ENCODE data around the gene MASP1.
"Not testable (repeated sequence)": the region's sequence is repeated elsewhere in the genome, so short reads cannot be mapped to it uniquely, and the experiment has no call there.

Gene MASP1

DNA sequence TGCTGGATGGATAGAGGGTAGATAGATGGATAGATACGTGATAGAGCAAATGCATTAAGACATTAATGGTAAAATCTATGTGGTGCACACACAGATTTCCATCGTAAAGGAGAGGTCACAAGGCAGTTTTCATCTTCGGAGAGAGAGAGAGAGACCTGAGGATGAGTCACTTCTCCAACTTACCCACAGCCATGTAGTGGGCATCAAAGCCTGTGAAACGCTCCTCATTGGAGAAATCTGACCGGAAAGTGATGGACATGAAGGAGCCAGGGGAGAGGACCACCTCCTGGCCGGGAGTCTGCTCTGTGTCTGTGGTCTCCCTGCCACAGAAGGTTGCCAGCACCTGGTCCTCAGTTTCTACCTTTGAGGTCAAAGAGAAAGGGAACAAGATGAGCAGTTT is 29.2 kb downstream of the MASP1 start:
- no peak for DNase-seq

DNA sequence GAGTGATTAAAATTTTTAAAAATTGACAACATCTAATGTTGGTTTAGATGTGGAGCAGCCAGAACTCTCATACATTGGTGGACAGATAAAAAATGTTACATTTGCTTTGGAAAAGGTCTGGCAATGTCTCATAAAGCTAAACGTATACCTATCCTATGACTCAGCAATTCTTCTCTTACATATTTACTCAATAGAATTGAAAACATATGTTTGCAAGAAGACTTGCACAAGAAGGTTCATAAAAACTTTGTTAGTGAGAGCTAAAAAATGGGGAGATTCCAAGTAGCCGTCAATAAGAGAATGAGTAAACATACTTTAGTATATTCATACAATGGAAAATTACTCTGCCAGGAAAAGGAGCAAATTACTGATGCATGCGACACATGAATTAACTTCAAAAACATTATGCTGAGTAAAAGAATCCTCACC is 30.0 kb downstream of the MASP1 start:
- DNase-seq = no peak

DNA sequence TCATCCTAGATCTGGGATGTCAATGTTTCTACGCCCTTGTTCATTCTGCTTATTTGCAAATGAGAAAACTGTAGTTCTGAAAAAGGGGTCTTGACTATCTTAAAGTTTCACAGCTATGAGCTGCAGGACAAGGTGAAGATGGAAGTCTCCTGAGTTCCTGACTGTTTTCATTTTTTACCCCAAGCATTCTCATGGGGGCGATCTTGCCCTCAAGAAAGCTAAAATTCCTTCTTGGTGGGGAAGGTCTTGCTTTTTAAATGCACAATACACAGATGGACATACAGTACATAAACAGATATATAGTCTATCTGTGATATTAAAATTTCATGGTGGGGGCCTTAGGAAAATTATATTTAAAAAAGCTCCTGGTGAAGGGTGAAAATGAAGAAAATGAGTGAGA is 32.4 kb downstream of the MASP1 start:
- DNase-seq = no peak

DNA sequence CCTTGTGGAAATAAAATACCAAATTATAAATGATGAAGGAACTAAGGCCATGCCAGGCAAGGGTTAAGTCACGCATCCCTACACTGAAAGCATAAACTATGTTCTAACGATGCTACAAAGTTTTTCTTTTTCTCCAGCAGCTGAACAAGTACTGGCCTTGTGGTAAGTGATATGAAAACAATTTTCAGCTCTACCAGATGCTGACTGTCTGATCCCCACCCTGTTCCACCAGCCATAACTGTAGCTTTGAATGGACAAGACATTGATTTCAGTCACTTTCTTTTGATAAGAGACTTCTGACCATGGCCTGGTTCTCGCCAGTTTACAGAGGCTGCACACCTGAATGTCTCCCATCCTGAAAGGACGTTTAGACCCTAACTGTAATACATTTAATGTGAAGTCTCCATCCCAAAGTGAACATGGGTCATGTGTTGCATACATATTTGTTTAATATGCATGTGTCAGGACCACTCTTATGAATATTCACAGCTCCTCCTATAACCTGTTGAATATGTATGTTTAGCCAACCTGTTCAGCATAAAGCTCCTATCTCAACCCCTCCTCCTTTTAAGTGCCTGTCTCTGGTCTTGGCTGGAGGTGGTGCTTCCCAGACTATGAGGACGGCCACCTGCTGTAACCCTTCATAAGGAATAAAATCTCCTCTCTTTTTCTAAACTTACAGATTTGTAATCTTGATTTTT is 33.4 kb downstream of the MASP1 start:
- no peak for DNase-seq

DNA sequence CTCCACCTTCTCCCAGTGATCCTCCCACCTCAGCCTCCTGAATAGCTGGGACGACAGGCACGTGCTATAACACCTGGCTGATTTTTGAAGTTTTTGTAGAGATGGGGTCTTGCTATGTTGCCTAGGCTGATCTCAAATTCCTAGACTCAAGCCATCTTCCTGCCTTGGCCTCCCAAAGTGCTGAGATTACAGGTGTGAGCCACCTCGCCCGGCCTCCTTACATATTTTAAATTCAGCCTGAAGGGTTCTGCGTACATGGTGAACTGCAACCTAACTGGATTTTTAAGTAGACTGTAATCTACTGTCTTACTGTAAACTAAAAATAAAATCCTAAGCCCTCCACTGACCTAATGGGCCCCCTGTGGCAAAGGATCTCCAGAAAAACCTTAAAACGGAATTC is 34.1 kb downstream of the MASP1 start:
- DNase-seq = no peak

DNA sequence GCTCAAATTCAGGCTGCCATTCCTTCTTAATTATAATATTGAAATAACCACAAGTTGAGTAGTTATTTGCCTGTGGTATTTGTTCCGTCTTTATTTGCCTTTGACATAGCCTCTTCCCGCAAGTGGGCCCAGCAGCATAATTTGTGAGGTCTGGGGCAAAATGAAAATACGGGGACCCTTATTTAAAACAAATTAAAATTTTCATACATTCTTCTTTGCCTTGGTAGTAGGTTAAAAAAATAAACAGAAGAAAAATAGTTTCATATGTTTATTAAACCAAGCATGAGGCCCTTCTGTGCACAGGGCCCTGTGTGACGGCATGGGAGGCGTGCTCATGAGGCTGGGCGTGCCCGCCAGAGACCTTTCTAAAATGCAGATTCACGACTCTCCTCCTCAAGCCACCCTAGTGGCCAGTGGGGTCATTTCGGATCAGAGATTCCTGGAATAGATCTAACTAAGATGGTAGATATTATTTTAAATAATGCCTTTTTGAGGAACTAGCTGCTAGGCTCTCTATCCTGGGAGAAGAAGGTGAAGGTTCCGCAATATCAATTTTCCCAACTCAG is 35.4 kb downstream of the MASP1 start:
- DNase-seq = no peak

DNA sequence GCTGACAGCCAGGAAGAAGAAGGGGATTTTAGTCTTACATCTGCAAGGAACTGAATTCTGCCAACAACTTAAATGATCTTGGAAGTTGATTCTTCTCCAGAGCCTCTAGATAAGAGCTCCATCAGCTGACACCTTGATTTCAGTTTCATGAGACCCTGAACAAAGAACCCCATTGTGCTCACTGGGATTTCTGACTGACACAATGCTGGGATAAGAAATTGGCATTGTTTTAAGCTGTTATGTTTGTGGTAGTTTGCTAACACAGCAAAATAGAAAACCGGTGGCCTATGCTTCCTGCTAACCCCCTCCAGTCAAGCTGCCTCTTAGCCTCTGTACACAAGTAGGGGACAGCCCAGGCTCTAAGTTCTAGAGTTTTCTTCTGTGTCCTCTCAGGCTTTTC is 36.2 kb downstream of the MASP1 start:
- DNase-seq = no peak

DNA sequence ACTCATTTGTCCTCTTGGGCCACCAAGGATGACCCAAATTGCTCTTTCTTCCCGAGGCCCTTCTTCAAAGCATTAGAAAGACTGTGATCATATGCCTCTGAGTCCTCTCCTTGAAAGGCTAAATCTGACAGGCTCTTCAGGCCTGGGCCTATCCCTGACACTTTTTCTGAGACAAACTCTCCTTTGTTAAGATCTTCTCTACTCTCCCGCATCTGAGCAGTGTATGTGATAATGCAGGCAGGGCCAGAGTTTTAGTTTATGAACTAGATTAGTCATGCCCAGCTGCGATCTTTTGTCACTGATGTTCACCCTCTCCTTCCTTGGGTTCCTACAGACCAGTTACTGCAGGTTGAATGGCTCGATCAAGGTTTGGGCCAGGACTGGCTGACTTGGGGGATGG is 39.2 kb downstream of the MASP1 start:
- no peak for DNase-seq

DNA sequence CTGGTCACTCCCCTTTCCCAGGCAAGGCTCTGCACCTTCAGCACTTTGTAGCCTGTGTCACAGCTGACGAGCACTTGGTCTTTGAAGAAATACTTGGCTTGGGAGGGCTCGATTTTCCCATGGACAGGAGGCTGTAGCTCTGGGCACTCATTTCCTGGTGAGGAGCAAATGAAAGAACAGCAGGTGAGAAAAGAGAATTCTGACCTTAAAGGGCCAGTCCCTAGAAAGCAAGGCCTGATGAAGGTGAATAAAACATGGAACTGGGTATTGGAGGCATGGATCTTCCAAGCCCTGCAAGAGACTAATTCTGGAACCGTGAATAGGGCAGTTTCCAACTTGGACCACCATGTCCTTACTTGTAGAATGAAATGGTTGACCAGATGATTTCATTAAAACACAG is 39.9 kb downstream of the MASP1 start:
- no peak for DNase-seq

DNA sequence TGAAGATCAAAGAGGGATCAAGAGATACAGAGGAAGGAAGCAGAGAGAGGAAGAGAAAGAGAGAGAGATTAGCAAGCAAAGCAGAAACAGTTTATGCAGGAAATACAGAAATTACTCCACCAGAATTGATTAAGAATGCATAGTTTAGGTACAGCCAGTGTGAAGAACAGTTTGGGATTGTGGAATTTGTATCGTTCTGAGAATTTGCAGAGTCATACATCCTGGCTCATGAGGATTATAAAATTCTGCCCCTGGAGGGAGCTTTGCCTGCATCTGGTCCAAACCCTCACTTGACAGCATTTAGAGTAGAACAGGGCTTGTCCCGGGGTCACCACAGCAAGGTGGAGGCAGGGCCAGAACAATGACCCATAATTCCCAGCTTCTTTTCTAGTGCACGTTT is 44.1 kb downstream of the MASP1 start:
- no peak for DNase-seq

DNA sequence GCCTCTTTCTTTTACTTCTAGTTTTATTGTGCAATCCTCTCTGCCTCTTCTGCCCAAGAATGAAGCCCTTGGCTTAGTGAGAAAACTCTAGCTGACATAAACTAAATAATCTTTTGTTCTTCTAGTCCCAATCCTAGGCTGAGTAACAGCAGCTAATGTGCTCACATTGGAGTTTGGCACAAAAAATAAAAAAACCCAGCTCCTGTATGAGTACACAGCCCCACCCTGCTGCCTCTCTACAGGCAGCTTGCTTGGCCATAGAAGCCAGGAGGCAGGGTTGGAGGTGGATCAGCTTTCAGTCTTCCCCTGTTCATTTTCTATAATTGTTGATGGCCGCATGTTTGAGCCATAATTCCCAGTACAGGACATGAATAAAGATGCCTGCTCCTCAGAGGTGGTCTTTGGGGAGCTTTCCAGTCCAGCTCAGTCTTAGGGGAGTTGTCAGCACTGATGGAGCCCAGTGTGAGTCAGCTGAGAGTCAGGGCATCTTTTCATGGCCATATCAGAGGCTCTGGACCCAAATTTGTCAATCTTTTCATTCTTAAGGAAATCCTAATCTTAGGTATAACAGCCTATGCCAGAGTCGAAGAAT is 47.5 kb downstream of the MASP1 start:
- DNase-seq = no peak

DNA sequence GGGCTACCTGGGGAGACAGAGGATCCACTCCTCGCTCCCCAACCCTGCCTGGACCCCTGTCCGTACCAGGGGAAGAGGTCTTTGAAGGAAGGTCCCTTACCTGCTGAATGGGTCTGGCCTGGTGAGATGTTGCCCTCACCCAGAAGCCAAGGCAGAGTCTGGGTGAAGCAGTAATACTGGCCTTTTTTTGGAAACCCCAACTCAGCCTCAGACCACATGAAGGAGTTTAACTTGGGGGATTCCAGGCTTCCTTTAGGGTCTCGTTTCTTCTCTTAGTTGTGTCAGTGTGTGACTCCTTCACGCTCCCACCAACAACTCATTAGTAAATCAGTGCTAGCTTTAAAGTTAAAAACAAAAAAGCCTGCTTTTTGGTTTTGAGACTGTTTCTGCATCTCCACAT is 48.6 kb downstream of the MASP1 start:
- DNase-seq = no peak

DNA sequence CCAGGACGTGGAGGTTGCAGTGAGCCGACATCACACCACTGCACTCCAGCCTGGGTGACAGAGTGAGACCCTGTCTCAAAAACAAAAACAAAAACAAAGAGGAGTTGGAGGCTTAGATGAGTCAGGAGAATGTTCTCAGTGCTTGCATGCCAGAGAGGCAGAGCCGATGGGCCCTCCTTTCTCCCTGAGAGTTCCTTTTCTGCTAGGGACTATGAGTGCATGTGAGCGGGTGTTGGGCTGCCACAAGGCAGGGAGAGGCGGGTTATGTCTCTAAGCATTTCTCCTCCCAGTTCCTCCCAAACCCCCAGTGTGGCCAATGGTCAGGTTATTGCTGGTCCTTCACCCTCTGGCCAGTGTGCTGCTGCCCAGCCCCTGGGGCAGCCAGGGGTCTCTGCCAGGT is 49.1 kb downstream of the MASP1 start:
- DNase-seq = no peak

DNA sequence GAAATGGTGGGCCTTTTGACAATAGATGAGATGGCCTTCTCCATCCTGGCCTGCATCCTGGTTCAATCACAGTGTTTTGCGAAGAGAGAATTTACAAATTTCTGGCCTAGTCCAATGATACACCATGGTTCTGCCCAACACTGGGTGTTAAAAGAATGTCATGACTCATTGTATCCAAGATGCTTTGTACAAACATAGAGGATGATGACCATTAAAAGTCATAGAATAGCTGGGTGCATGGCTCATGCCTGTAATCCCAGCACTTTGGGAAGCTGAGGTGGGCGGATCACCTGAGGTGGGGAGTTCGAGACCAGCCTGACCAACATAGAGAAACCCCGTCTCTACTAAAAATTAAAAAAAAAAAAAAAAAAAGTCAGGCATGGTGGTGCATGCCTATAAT is 52.7 kb downstream of the MASP1 start:
- not testable (repeated sequence) for DNase-seq

DNA sequence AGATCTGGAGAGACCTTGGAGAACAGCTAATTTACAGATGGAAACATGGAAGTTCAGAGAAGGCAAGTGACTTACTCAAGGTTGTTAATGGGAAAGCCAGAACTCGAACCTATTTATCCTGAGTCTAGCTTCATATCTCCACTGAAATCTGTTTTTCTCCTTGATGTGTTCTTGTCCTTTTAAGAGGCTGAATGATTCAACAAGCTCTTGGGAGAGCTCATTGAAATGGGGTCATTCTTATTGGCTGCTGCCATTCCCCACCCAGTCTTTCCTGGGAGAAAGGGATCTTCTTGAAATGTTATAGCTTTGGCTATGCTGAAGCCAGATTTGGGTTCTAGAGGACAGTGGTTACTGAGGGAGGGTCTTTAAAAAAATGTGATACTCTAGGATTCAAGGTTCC is 53.3 kb downstream of the MASP1 start:
- no peak for DNase-seq

DNA sequence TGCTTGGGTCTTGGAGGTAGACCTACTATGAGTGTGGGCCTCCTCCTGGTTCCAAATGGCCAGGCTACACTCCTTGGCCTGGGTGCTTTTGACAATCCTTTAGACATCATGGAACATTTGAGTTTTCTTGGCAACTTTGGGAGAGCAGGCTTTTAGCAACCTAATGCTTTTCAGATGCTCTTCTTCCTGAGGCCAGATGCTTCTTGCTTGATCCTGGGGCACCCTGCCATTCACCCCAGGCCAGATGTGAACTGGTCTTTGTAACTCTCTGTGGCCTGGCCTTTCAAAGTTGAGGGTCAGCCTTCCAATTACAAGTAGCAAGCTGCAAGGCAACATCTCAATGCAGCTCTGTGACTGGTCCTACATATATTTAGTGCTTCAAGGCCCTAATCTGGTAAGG is 53.8 kb downstream of the MASP1 start:
- DNase-seq = no peak

DNA sequence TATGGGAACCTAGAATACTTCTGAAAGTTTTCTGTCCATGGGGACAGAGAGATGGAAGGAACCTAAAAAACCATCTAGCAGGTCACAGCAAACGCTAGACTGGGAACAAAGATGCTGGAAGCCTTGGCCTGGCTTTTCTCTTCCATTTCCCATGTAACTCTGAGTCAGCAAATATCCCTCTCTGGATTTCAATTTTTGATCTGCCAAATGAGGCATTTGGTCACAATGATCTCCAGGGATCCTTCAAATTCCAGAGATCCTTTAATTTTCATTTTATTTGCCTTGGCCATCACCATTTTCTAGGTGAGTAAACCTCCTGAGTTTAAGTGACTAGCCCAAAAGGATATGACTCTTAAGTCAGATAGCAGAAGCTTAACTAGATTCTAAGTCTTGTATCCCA is 54.6 kb downstream of the MASP1 start:
- no peak for DNase-seq

DNA sequence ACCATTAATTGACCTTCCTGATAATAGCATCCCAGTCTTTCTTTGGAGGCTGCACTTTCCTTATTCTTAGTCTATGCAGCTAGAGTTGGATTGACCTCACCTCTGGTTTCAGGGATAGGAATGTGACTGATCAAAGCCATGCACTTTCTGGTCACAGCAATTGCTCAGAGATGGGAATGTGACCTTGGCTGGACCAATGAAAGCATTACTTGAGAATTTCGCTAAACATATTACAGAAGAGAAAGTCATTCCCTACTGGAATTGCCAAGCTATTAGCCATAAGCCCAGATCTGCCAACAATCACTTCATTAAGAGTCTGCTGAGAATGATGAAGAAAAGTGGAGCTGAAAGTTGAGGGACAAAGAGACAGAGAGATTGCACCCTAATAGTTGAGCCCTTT is 61.5 kb downstream of the MASP1 start:
- no peak for DNase-seq

DNA sequence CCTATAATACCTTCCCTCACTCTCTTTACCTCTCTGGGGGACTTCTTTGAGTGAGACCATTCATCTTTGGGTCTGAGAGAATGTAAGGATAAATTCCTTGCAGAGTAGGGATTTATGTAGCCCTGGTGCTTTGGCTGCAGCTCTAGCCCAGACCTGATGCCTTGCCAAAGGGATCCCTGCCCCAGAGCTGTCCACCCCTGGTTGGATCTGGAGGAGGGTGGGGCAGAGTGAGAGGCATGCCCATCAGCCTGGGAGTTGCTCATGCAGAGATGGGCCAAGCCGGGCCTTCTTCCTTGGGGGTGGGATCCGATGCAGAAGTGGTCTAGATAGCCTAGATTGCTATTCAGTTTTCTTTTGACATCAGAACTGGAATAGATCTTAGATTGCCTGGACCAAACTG is 62.8 kb downstream of the MASP1 start:
- DNase-seq = no peak

DNA sequence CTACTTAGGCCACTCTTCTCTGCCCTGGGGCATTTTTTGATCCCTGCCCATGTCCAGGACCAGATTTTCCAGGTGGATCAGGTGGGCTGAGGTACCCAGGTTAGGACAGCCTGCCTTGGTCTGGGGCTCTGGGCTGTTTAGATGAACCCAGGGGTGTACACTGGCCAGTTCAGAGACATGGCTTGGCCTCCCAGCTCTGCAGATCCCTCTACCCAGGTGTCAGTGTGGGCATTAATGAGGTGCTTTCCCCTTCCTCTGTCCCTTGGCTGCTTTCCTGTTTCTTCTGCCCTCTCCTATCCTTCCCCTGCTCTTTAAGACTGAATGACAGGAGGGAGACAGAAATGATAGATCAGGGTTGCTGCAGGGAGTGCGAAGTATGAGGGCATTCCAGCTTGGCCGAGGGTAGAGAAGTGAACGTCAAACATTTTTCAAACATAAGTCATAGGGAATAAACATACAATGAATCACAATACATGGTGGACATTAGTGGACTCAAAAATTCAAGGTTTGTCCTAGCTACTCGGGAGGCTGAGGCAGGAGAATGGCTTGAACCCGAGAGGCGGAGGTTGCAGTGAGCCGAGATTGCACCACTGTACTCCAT is 63.8 kb downstream of the MASP1 start:
- no peak for DNase-seq

DNA sequence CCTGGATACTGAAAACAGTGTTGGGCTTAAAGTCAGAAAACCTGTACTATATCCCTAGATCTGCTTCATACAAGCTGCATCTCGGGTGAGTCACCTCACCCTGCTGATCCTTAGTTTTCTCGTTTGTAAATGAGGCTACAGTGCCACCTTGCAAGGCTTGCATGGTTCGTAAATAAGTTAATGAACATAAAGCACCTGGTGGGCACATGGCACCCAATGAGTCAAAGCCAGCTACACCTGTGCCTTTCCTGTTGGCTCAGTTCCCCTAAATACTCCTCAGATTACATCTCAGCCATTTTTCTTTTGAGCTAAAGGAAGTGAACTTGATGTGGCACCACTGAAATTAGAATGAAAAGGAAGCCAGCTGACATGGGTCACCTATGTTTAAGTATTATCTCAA is 67.7 kb downstream of the MASP1 start:
- DNase-seq = no peak

DNA sequence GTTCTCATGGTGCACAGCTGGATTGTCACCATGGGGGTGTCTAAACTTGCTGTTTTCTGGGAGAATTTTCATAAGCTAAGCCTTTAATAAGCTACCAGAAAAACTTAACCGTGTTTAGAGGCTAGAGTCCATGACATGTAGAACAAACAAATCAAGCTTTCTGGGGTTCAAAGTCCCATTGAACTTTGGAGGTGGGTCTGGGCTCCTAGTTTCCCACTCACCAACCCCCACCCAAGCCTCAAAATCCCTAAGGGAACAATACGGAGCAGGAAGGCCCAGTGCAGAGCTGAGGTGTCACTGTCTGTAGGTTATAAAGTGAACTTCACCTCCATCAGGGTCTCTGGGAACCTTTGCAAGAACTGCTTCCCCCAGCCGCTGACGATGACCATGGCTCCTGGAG is 68.7 kb downstream of the MASP1 start:
- no peak for DNase-seq

DNA sequence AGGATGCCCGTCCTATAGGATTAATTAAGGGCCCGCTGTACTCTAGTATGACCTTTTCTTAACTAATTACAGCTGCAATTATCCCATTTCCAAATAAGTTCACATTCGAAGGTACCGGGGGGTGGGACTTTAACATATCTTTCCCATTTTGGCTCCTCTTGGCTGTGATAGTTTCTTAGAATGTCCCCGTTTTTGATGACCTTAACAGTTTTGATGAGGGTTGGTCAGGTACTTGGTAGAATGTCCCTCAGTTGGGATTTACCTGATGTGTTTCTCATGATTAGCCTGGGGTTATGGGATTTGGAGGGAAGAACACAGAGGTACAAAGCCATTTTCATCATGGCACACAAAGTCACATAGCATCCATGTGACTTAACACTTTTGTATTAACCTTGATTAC is 76.1 kb downstream of the MASP1 start:
- no peak for DNase-seq

DNA sequence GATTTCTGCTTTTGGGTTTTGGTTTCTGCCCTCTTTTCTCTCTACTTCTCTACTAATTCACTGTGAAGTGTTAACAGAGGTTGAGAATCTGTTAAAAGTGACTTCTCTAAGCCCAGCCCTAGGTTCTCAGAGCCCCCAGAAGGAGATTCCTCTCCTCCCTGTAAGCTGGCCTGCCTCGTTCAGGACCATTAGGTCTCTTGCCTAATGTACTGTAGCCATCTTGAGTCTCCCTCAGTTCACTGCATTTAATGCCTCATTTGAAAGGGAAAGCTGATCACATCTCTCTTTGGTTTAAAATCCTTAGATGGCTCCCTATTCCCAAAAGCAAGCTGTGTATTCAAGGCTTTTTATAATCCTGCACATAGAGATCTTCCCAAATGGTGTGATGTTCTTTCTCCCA is 77.9 kb downstream of the MASP1 start:
- no peak for DNase-seq
